NCI-H2081 treated with DMSO at 0.1 percent for 48 hours (cell line): ENCODE measurements around the gene ADCY6.

Source experiments
- DNase-seq: peaks from one replicate; lab custom pipeline; 2025; lab: John Stamatoyannopoulos, UW

ADCY6 gene

DNA sequence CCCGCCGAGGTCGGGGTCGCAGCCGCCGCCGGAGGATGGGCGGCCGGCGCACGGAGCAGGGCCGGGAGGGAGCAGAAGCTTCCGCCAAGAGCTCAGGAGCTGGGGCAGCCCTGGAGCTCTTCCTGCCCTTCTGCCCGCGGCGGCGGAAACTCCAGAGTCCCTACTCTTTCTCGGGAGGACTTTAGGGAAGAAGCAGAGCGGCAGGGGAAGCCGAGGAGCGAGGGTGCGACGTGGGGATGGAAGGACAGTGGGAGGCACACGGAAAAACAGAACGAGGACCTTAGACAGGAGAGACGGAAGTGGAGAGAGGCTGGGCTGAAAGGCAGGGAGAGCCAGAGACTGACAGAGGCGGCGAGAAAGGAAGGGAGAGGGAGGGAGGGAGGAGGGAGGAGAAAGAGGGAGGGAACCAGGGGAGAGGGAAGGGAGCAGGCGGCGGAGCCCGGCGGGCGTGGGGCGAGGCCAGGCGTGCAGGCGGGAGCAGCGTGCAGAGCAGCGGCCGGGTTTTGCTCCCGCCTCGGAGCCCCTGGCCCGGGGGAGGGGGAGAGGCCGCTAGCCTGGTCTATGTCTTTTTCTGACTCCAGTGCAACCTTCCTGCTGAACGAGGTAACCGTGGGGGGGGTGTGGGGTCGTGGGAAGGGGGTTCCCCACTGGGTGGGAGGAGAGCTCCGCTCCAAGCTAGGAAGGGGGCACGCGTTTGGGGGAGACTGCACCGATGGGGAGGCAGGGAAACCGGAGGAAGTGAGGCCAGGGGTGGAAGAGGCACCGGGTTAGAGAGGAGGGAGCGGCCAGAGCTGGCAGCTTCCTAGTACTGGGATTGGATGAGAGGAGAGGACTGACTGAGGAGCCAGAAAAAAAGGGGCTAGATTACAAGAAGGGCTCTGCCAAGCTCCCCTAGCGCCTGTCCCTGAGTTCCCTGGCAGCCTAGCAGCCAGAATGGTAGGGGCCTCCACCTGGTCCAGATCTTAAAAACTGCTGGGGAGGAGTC, 26.5 kb upstream of the ADCY6 start:
- no peak for DNase-seq

DNA sequence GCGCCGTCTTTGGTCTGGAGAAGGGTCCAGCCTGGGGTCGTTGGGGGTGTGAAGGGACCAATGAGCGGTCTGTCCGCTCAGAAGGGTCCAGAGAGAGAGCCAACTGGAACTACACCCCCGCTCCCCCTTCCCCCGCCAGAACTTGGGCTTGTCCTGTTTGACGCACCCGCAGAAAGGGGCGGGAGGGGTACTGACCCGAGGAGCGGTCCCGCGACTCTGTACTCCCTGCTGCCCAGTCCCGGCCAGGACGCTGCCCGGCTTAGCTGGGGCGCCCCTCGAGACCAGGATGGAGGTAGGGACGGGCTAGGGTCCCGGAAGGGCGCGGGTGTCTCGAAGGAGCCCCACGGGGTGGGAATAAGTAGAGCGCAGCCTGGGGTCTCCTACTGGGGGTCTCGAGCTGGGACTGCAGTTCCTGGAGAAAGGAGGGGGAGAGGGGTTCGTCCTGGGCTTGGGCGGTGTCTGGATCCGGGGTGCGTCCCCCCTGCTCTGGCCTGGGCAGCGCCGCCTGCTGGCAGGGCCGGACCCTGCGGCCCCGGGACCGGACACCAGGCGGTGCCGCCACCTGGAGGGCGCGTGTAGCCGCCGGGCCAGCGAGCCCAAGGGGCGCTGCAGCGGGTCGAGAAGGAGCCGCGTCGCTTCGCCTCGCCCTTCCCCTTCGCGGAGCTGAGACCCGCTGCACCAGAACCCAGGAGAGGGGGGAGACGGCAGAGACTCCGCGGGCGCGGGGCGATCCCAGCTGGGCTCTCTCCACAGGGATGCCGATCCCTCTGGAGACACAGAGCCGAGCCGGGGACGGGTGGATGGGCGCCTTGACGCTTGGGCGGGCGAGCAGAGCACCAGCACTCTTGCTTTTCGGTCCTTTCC, 25.6 kb upstream of the ADCY6 start:
- no peak for DNase-seq

DNA sequence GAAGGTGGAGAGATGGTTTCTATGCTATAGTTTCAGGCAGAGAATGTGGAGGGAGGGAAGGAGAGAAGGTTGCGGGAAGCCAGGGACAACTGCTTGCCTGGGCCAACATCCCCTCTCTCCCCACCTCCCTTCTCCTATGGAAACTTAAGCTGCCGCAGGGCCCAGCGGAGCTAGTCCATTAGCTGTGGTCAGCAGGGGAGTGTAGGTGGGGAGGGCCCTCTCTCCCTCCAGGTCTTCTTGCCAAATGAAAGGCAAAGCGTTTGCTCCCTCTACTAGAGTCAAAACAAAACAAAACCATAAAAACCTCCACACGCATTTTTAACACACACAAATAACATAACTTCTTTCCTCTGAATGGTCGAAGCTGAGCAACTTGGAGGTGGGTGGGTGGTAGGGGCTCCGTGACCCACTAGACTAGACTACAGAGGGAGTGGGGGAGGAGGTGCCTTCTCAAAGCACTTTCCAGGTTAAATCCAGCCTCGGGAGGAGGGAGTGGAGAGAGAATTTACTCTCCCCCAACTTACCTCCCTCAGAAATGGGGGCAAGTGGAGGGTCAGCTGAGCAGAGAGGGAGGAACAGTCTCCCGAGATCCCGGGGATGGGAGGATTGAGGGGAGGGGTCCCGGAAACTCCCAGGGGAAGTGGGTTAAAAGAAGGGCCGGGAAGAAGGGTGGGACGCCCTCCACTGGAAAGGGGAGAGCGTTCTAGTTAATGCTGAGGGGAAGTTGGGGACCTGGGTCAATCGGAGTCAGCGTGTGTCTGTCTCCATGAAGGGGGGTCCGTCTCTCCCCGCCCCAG, 24.8 kb upstream of the ADCY6 start:
- DNase-seq, result no peak

- DNase-seq, result no peak
Observed at GRCh38 chr12:48812389-48812788, 23.5 kb upstream of the ADCY6 start.

GRCh38 chr12:48811437-48812090, 22.7 kb upstream of the ADCY6 start:
- DNase-seq, result no peak

- DNase-seq, result no peak
Observed at GRCh38 chr12:48810903-48811431, 22.1 kb upstream of the ADCY6 start.

GRCh38 chr12:48807981-48808380, 19.1 kb upstream of the ADCY6 start:
- no peak for DNase-seq

- no peak for DNase-seq
Observed at GRCh38 chr12:48803675-48804074, 14.8 kb upstream of the ADCY6 start.

DNA sequence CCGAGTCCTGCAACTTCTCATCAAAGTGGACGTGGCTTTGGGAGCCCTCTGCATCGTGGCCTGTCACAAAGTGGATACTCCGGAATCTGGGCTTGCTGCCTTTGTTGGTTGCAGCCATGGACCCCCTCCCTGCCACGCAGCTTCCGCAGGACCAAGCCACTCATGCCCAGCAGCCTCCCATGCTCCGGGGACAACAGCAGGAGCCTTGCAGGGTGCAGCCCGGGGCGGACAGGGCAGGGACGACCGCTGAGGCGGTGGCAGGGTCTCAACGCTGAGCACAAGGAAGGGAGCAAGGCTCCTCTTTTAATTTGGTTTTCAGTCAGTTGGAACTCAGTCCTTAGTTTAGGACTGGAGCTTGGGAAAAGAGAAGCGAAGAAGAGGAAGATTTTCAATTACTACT, 12.1 kb upstream of the ADCY6 start:
- DNase-seq, result no peak

DNA sequence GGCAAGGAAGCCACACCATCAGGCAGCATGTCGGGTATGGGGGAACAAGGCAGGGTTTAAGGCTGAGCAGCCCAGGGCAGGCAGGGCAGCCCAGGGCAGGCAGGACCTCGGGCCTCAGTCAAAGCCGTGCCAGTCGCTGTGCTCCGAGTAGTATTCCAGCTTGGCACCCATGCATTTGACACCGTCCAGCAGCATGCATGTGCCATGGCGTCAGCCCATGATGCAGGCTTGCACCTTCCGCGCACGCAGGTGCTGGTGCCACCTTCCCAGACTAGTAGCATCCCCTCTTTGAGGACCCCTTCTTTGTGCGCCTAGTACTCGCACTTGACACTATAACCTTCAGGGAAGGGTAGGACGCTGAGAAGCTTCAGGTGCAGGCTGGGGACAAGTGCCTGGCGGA, 11.6 kb upstream of the ADCY6 start:
- DNase-seq, result no peak

GRCh38 chr12:48796976-48797375, 8.1 kb upstream of the ADCY6 start:
- DNase-seq, result no peak

DNA sequence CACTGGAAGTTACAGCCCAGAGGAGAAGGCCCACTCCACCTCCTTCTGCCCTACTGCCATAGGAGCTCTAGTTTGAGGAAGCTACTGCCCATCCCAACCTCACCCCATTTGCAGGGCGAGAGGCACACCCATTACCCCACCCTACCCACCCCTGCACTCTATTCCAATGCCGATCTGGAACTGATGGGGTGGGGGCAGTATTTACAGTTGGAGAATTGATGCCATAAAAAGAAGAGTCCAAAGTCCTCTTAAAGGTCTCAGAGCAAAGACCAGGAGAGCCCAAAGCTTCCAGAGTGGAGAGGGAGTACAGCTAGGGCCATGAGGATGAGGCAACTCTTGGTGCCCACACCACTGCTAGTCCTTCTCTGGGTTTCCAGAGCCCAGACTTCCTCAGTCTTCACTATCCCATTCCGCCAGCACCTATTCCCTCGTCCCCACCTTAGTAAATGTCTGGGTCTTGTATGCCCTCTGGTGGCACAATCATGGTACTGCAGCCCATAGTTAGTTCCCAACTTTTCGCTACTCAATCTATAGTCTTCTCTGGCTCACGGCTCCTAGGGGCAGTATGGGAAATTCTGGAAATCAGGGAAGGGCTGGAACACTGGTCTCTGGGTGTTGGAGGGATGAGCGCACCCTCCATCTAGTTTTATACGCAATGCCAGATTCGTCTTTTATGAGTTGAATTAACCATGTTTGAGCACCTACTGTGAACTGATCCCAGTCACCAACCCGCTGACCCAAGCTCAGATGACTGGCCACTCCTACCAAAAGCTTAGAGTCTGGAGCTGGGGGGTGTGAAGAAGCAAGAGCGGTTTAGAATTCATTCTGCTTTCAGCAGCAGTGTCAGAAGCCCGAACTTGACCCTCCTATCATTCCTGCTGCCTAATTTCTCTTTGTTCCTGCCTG, 6.9 kb upstream of the ADCY6 start:
- no peak for DNase-seq

DNA sequence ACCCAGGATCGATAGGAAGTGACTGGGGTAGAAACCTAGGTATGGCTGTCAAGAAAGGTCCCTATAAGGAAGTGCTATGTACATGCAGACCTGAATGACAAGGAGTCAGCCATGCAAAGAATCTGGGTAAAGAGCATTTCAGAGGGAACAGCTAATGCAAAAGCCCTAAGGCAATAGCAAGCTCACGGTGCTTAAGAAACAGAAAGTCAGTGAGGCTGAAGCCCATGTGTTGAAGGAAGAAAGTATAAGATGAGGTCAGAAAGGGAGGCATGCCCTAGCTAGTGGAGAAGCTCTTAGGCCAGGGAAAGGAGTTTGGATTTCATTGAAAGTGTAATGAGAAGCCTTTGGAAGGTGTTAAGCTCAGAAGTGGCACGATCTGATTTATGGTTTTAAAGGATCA, 6.0 kb upstream of the ADCY6 start:
- DNase-seq, result no peak

GRCh38 chr12:48793696-48794095, 4.8 kb upstream of the ADCY6 start:
- DNase-seq, result no peak

DNA sequence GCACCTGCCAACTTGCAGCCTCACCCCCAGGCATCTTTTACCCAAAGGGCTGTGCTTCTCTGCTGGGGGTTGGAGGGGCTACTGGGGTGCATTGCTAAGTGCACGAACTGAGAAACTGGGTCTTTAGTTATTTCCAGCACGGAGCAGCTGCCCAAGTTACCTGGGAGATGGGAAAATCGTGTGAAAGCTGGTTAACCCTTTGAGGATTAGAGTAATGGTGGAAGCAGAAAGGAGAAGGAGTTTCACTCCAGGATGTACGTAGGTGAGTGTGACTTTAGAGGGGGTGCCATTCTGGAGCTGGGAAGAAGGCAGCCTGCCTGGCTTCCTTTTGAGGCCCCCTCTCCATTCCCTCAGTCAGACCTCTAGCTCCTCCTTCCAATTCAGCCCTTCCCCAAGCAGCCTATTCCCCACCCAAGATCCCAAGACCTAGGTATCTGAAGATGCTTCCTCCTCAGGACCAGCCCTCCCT, 1.0 kb upstream of the ADCY6 start:
- no peak for DNase-seq

- no peak for DNase-seq
Observed at GRCh38 chr12:48788524-48788853, 400 bp downstream of the ADCY6 start.

DNA sequence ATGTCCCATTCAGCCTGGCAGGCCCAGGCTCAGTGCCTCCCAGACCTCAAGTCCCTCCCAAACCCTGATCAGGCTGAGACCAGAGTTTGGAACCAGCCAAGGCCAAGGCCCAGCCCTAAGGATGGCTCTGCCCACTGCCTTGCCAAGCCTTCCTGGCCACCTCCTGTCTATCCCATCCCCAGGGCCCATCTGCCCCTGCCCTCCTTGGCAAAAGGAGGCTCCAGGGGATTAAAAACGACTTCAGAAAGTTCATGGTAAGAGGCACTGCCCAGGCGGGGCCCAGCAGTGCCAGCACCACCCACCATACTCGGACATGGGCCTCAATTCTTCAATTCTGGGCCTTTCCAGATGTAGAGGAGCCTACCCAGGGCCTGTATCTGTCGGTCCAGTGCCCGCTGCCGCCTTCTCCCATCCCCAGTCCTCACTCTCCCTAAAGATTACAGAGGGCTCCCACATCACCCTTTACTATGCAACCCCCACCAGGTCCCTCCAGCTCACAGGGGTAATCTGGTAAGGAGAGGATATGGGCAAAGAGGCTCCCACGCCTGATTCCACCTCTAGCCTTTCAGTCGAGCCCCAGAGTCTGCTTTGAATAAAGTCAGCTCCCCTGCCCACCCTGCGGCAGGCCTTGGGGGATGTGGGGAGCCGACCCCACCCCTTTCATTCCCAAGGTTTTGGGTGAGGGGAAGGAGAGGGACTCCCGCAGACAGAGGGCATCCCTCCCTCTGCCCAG, 932 bp downstream of the ADCY6 start:
- no peak for DNase-seq

- no peak for DNase-seq
Observed at GRCh38 chr12:48786591-48787544, 2.0 kb downstream of the ADCY6 start.
